ENCODE results near the gene ABCC4. TPM values are rescaled to one million over a fixed set of nuclear protein-coding genes. Genes with fewer than 3 reads are reported as not detected.

Gene ABCC4
- total RNA-seq, 1 experiment from 2014 or later: 17.0 TPM

DNA sequence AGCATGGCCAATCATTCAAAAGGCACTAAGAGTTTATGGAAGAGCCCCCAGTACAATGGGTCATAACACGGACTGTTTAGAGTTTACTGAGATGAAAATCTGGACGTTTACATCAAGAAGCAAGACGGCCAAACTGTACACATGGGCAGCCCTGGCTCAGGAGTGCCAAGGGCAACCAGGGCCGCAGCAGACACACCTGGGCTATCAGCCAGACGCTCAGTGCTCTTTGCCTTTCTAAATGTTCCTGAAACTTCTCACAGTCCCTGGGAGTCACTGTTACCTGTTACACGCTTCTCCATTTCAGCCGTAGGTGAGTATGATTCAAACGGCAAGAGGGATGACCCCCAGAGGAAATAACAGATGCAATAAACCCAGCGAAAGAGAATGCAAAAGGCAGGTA lies 64.5 kb downstream of the ABCC4 start:
- BruUV-seq (replicated peaks): no TSS peak
- no peak for TF ChIP-seq CTCF (conservative IDR thresholded peaks at IDR 0.05)
- TF ChIP-seq EZH2 (IDR thresholded peaks at IDR 0.05; ENCODE audit: low read depth): no peak
- no peak overlapping the region for H3K4me3 ChIP-seq
- no peak overlapping the region for H3K27ac ChIP-seq
- 0 out of 2 replicates have a peak, but pooled peaks cover 9% of the 10 kb centered on the region for H3K4me1 ChIP-seq (replicated peaks; ENCODE audit: insufficient read depth)
- DNase-seq: no peak
- no peaks in the 10 kb centered on the region for H3K27me3 ChIP-seq (ENCODE audit: insufficient read depth, low read depth)
- H3K9me2 ChIP-seq (ENCODE audit: insufficient read depth): no peaks in the 10 kb centered on the region
- ChIA-PET POLR2A (ENCODE audit: unreplicated experiment) (no interaction called here), CTCF (no interaction called here)
- no peak overlapping the region for H2AFZ ChIP-seq
- H3K79me2 ChIP-seq (ENCODE audit: low read depth): no peaks in the 10 kb centered on the region
- H3K4me2 ChIP-seq: no peak overlapping the region
- intact Hi-C loops (cut with micrococcal nuclease; ENCODE audit: unreplicated experiment): no loop called here
- H3K36me3 ChIP-seq (ENCODE audit: low read depth): no peaks in the 10 kb centered on the region
- H3K9me3 ChIP-seq (ENCODE audit: insufficient read depth, low read depth): no peaks in the 10 kb centered on the region
- H3F3A ChIP-seq (ENCODE audit: insufficient read depth, low read depth): no peaks in the 10 kb centered on the region
- H4K20me1 ChIP-seq (ENCODE audit: insufficient read depth): no peaks in the 10 kb centered on the region

GRCh38 chr13:95235974-95236373 lies 65.3 kb downstream of the ABCC4 start:
- intact Hi-C loops (cut with micrococcal nuclease; ENCODE audit: unreplicated experiment): no loop called here
- no peak overlapping the region for H3K4me2 ChIP-seq
- no TSS peak for BruUV-seq (replicated peaks)
- H4K20me1 ChIP-seq (ENCODE audit: insufficient read depth): no peaks in the 10 kb centered on the region
- no peaks in the 10 kb centered on the region for H3K27me3 ChIP-seq (ENCODE audit: insufficient read depth, low read depth)
- no peaks in the 10 kb centered on the region for H3F3A ChIP-seq (ENCODE audit: insufficient read depth, low read depth)
- H3K9me2 ChIP-seq (ENCODE audit: insufficient read depth): no peaks in the 10 kb centered on the region
- ChIA-PET CTCF (no interaction called here), POLR2A (ENCODE audit: unreplicated experiment) (no interaction called here)
- H3K4me3 ChIP-seq: no peak overlapping the region
- H3K79me2 ChIP-seq (ENCODE audit: low read depth): no peaks in the 10 kb centered on the region
- DNase-seq: no peak
- no peak for TF ChIP-seq CTCF (conservative IDR thresholded peaks at IDR 0.05)
- no peak for TF ChIP-seq EZH2 (IDR thresholded peaks at IDR 0.05; ENCODE audit: low read depth)
- H3K27ac ChIP-seq: no peak overlapping the region
- H3K4me1 ChIP-seq (replicated peaks; ENCODE audit: insufficient read depth): 0 out of 2 replicates have a peak, but pooled peaks cover 9% of the 10 kb centered on the region
- no peaks in the 10 kb centered on the region for H3K9me3 ChIP-seq (ENCODE audit: insufficient read depth, low read depth)
- no peak overlapping the region for H2AFZ ChIP-seq
- no peaks in the 10 kb centered on the region for H3K36me3 ChIP-seq (ENCODE audit: low read depth)

GRCh38 chr13:95235199-95235756 lies 66.0 kb downstream of the ABCC4 start:
- H3K27ac ChIP-seq: no peak overlapping the region
- H3F3A ChIP-seq (ENCODE audit: insufficient read depth, low read depth): no peaks in the 10 kb centered on the region
- 0 out of 2 replicates have a peak, but pooled peaks cover 9% of the 10 kb centered on the region for H3K4me1 ChIP-seq (replicated peaks; ENCODE audit: insufficient read depth)
- no TSS peak for BruUV-seq (replicated peaks)
- no peaks in the 10 kb centered on the region for H3K9me3 ChIP-seq (ENCODE audit: insufficient read depth, low read depth)
- H3K9me2 ChIP-seq (ENCODE audit: insufficient read depth): no peaks in the 10 kb centered on the region
- no peaks in the 10 kb centered on the region for H3K36me3 ChIP-seq (ENCODE audit: low read depth)
- POLR2A ChIA-PET (ENCODE audit: unreplicated experiment): no interaction called here
- H2AFZ ChIP-seq: no peak overlapping the region
- no peak overlapping the region for H3K4me3 ChIP-seq
- CTCF ChIA-PET: no interaction called here
- H3K79me2 ChIP-seq (ENCODE audit: low read depth): no peaks in the 10 kb centered on the region
- intact Hi-C loops (cut with micrococcal nuclease; ENCODE audit: unreplicated experiment): no loop called here
- no peak overlapping the region for H3K4me2 ChIP-seq
- H3K27me3 ChIP-seq (ENCODE audit: insufficient read depth, low read depth): no peaks in the 10 kb centered on the region
- no peak for DNase-seq
- H4K20me1 ChIP-seq (ENCODE audit: insufficient read depth): no peaks in the 10 kb centered on the region
- TF ChIP-seq EZH2 (IDR thresholded peaks at IDR 0.05; ENCODE audit: low read depth) (no peak), CTCF (conservative IDR thresholded peaks at IDR 0.05) (no peak)

All from PC-9 (cell line).